ENCODE results near the gene PPP1R17.

DNA sequence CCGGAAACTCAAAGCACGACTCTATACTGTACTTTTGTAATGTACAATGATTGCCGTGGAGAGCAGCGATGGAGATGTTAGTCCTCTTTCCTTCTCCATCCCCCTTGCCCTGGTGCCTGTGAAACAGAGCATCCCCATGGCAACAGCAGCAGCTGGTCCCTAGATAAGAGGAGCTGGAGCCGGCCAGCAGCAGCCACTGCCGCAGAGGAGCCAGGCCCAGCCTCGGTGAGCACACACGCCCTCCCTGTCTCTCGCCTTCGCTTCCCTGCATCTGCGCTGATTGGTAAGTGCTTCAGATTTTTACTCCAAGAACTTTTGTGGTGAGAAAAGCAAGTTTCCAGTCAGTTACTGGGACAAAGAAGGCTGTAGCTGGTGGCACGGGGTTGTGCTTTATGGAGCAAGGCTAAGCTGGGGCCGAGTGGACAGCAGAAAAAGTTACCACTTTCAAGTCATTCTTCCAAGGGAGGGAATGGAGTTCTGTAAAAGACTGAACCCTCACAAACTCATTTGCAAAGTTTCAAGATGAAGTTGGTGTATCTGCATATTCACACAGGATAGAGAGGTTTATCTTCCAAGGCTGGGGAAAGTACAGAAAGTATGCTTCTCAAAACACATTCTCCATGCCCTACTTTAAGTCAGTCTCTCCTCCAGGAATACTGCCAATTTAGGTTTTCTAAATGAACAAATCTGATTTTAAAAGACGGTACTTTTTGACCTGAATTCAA lies at the start of gene PPP1R17:
- TF ChIP-seq, protein P1, sequence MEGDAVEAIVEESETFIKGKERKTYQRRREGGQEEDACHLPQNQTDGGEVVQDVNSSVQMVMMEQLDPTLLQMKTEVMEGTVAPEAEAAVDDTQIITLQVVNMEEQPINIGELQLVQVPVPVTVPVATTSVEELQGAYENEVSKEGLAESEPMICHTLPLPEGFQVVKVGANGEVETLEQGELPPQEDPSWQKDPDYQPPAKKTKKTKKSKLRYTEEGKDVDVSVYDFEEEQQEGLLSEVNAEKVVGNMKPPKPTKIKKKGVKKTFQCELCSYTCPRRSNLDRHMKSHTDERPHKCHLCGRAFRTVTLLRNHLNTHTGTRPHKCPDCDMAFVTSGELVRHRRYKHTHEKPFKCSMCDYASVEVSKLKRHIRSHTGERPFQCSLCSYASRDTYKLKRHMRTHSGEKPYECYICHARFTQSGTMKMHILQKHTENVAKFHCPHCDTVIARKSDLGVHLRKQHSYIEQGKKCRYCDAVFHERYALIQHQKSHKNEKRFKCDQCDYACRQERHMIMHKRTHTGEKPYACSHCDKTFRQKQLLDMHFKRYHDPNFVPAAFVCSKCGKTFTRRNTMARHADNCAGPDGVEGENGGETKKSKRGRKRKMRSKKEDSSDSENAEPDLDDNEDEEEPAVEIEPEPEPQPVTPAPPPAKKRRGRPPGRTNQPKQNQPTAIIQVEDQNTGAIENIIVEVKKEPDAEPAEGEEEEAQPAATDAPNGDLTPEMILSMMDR (IDR thresholded peaks at IDR 0.05), result no peak
- TF ChIP-seq POLR2A (IDR thresholded peaks at IDR 0.05), result no peak
